DOHH2 (cell line): ENCODE data around the gene TNIP2.

ENCODE experiments used
- EZH2phosphoT487 ChIP-seq: fragments of 200-600 bp; sonication (generic); IDR thresholded peaks from 2 replicates; pipeline ENCODE4 v1.6.1; 2017; ENCODE audit warnings: borderline replicate concordance, mild to moderate bottlenecking, antibody characterized with exemption, low read length, moderate library complexity, mixed read lengths
- TF ChIP-seq, protein P1 (sequence below): fragments of 200-600 bp; sonication (generic); IDR thresholded peaks from one replicate; pipeline ENCODE4 v1.5.1; 2014; ENCODE audit warnings: antibody characterized with exemption, mild to moderate bottlenecking, low read depth, low read length; ENCODE audit not compliant: poor library complexity, severe bottlenecking

DNA sequence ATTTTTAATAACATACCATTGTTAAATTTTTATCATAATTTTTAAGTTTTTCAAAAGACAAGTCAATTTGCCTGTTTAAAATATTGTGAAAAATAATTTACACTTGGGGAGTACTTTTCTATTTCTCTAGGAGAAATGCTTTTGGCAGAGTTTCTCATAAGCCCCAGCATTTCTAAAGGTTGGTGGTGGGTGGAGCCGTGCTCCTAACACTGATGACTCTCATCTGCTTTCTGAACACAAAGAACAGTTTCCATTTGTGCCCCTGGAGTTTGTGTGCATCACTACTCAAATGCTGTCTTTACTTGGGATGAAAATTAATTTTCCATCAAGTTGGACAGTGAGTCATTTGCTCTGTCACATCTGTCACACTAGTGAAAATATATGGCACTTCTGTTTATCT lies 57.6 kb downstream of the TNIP2 start:
- TF ChIP-seq, protein P1, sequence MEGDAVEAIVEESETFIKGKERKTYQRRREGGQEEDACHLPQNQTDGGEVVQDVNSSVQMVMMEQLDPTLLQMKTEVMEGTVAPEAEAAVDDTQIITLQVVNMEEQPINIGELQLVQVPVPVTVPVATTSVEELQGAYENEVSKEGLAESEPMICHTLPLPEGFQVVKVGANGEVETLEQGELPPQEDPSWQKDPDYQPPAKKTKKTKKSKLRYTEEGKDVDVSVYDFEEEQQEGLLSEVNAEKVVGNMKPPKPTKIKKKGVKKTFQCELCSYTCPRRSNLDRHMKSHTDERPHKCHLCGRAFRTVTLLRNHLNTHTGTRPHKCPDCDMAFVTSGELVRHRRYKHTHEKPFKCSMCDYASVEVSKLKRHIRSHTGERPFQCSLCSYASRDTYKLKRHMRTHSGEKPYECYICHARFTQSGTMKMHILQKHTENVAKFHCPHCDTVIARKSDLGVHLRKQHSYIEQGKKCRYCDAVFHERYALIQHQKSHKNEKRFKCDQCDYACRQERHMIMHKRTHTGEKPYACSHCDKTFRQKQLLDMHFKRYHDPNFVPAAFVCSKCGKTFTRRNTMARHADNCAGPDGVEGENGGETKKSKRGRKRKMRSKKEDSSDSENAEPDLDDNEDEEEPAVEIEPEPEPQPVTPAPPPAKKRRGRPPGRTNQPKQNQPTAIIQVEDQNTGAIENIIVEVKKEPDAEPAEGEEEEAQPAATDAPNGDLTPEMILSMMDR: no peak
- TF ChIP-seq EZH2phosphoT487: no peak
